ENCODE data around the gene VDAC1.

- TF ChIP-seq TAF1 (IDR thresholded peaks at IDR 0.05; ENCODE audit: low read depth) (no peak), REST (IDR thresholded peaks at IDR 0.05; ENCODE audit: low read depth) (no peak), USF1 (IDR thresholded peaks at IDR 0.05) (no peak), MAX (IDR thresholded peaks at IDR 0.05) (no peak), EP300 (IDR thresholded peaks at IDR 0.05; ENCODE audit: borderline replicate concordance) (no peak), EGR1 (IDR thresholded peaks at IDR 0.05) (no peak), YY1 (IDR thresholded peaks at IDR 0.05; ENCODE audit: low read depth) (no peak), ZBTB7A (IDR thresholded peaks at IDR 0.05; ENCODE audit: low read depth) (no peak), NFIC (IDR thresholded peaks at IDR 0.05) (no peak), CREB1 (IDR thresholded peaks at IDR 0.05; ENCODE audit: low read depth) (no peak), RAD21 (IDR thresholded peaks at IDR 0.05; ENCODE audit: low read depth) (no peak), CEBPB (IDR thresholded peaks at IDR 0.05) (no peak)
These were observed 56.1 kb downstream of the VDAC1 start for GRCh38 chr5:133948721-133949120.
